Activated CD4-positive, alpha-beta T cell treated with anti-CD3 and anti-CD28 coated beads for 36 hours (primary cell): ENCODE results near the gene TGFBR3. TPM values are rescaled to one million over a fixed set of nuclear protein-coding genes. Genes with fewer than 3 reads are reported as not detected.

Experiments
- ATAC-seq: fragments of 200-7000 bp; cut with Tn5 transposase; one replicate; pipeline ENCODE4 v1.10.0; 2021; ENCODE audit warnings: mild to moderate bottlenecking, moderate library complexity
- CTCF ChIA-PET: fragments of 350-600 bp; sonication (Branson Sonifier 250); formaldehyde crosslinking; loops from one replicate; lab custom pipeline; 2021; ENCODE audit warnings: antibody characterized with exemption; lab: Charles Lee
- POLR2A ChIA-PET: fragments of 350-600 bp; sonication (Branson Sonifier 250); formaldehyde crosslinking; loops from one replicate; lab custom pipeline; 2021; ENCODE audit warnings: antibody characterized with exemption, inconsistent platforms; lab: Charles Lee
- DNase-seq: peaks from one replicate; pipeline ENCODE4 v3.0.0-alpha.2; 2020
- H3K27ac Mint-ChIP-seq: one replicate; pipeline ENCODE4 v1.8.0; 2021; ENCODE audit warnings: mixed read lengths
- H3K27me3 Mint-ChIP-seq: one replicate; pipeline ENCODE4 v1.8.0; 2021; ENCODE audit warnings: mixed read lengths
- H3K36me3 Mint-ChIP-seq: one replicate; pipeline ENCODE4 v1.8.0; 2021; ENCODE audit warnings: low read depth, mixed read lengths
- H3K4me1 Mint-ChIP-seq: one replicate; pipeline ENCODE4 v1.8.0; 2021; ENCODE audit warnings: mixed read lengths
- H3K4me3 Mint-ChIP-seq: one replicate; pipeline ENCODE4 v1.8.0; 2021; ENCODE audit warnings: mild to moderate bottlenecking, moderate library complexity, mixed read lengths
- H3K9me3 Mint-ChIP-seq: one replicate; pipeline ENCODE4 v1.8.0; 2021; ENCODE audit warnings: low read depth, mixed read lengths
- intact Hi-C, 2 experiments: fragments of 100-400 bp; cut with DNase I in 1 of 2; cut with micrococcal nuclease in 1 of 2; formaldehyde crosslinking; loops; one replicate each; pipeline versions ENCODE4 v1.14.2 to v1.15.1; 2022 to 2024; cut with DNase I, micrococcal nuclease
- total RNA-seq, 2 experiments: library from RNA; stranded (reverse); gene quantifications; one replicate each; pipeline ENCODE4 v1.2.3, GENCODE V29; 2021

TGFBR3 gene
- total RNA-seq, 2 experiments from 2014 or later = 4.2 to 4.5 TPM

DNA sequence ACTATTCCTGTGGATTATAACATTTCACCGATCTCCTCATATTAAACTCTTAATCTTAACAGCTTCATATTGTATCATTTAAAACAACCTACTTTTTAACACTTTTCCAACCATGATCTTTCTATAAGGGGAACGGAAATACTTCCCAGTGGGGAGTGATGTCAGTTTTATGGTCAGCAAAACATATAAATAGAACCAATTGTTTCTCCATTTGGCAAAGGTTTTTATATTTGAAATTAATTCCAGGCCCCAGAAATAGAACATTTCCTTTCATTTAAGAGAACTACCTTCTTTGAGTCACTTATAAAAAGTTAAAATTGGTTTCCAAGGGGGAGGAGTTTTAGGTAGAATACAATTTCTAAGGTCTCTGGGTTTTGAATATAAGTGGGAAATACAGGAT is 189.6 kb downstream of the TGFBR3 start:
- no peak for DNase-seq
- no peaks in the 10 kb centered on the region for H3K27me3 Mint-ChIP-seq
- peaks cover 24% of the 10 kb centered on the region for H3K36me3 Mint-ChIP-seq
- H3K27ac Mint-ChIP-seq = no peak overlapping the region
- CTCF ChIA-PET = interaction anchor here (0.7 kb wide), 1 partner anchor 102 kb away, joined by 3 read pairs; no protein-coding TSS in a partner anchor
- no peaks in the 10 kb centered on the region for H3K9me3 Mint-ChIP-seq
- POLR2A ChIA-PET = interaction anchor here (0.5 kb wide), 1 partner anchor 1328 kb away, joined by 3 read pairs; no protein-coding TSS in a partner anchor
- intact Hi-C loops = loop anchor here in 1 of 2 experiments (2.0 kb wide), 1 partner anchor 24 kb away; no protein-coding TSS in a partner anchor
- no peak for ATAC-seq
- no peak overlapping the region for H3K4me3 Mint-ChIP-seq
- H3K4me1 Mint-ChIP-seq = peaks cover 33% of the 10 kb centered on the region

DNA sequence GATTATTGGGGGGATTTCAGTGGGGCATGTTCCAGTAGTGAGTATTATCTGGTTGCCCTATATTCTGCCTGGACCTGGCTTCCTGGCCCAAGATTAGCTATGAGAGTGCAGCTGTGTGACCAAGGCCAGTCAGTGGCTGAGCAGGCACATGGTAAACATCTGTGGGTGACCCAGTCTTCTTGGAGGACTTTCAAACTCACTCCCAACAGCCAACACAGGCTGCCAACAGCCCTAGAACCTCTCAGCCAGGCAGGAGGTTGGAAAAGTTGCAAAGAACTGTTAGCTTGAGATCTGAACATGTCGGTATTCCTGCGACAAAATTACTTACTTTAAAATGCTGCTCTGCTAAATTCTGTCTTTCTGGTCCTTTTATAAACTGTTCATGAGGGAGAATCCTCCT is 192.4 kb downstream of the TGFBR3 start:
- Mint-ChIP-seq H3K27ac (no peak overlapping the region), H3K36me3 (peaks cover 17% of the 10 kb centered on the region), H3K27me3 (no peaks in the 10 kb centered on the region), H3K4me3 (no peak overlapping the region), H3K4me1 (peaks cover 24% of the 10 kb centered on the region), H3K9me3 (no peaks in the 10 kb centered on the region)
- ATAC-seq (no peak), DNase-seq (no peak)
- intact Hi-C loops = no loop called here
- ChIA-PET CTCF (no interaction called here), POLR2A (no interaction called here)

DNA sequence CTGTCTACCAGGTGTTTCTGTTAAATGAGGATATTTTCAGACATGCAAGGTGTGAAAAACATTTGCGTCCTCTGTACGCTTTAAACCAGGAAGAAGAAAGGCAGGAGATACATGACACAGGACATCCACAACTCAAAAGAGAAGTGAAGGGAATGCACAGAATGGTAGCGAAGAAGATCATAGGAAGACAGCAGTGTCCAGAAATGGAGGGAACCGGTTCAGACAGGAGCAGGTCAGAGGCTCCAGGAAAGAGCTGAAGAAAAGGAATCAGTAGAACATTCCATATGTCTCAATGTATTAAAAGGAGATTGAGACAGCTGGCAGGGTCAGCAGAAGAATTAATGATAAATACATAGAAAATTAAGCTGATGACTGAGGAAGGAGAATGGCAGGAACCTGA is 194.4 kb downstream of the TGFBR3 start:
- DNase-seq (no peak), ATAC-seq (no peak)
- H3K27ac Mint-ChIP-seq = no peak overlapping the region
- POLR2A ChIA-PET = no interaction called here
- H3K4me3 Mint-ChIP-seq = no peak overlapping the region
- CTCF ChIA-PET = interaction anchor here (1.1 to 1.5 kb wide), 2 partner anchors 7 to 180 kb away, joined by 3 read pairs; no protein-coding TSS in a partner anchor
- no peaks in the 10 kb centered on the region for H3K9me3 Mint-ChIP-seq
- H3K36me3 Mint-ChIP-seq = peaks cover 17% of the 10 kb centered on the region
- H3K27me3 Mint-ChIP-seq = no peaks in the 10 kb centered on the region
- intact Hi-C loops = no loop called here
- peaks cover 6% of the 10 kb centered on the region for H3K4me1 Mint-ChIP-seq

DNA sequence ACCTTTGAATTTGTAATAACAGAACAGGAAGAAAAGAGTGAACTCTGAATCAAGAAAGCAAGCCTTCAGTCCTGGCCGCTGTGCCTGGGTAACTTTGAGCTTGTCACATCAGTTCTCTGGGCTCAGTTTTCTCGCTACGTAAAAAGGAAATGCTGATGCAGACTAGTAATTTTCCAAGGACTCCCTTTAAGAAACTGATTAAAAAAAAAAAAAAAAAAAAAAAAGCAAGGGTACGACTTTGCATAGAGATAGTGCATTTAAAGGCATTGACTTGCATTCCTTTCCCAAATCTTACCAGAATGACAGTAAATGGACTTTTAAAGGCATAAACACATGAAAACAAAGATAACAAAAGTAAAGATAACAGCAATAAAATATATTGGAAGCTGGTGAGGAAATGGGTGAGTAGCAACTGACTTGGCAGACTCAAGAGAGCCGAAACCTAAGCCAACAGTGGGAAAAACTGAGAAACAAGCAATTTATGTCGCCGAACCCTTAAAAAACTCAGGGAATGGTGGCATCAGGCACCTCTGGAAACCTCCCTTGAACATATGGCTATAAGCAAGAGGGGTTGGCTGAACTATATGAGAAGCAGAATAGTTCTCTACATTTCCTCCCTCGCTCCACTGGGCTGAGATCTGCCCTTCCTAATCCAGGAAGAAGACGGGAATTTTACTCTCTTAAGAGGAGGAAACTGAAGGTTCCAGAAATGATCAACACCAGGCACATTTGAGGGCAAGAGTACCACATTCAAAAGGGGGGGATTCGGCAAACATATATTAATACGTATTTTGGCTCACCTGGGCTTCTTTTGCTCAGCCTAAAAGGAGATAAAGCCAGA is 196.1 kb downstream of the TGFBR3 start:
- Mint-ChIP-seq H3K9me3 (no peaks in the 10 kb centered on the region), H3K36me3 (peaks cover 14% of the 10 kb centered on the region), H3K27ac (no peak overlapping the region), H3K27me3 (no peaks in the 10 kb centered on the region), H3K4me1 (peaks cover 13% of the 10 kb centered on the region), H3K4me3 (no peak overlapping the region)
- ATAC-seq = no peak
- intact Hi-C loops = no loop called here
- DNase-seq = no peak
- ChIA-PET POLR2A (no interaction called here), CTCF (interaction anchor here (1.3 kb wide), 1 partner anchor 178 kb away, joined by 5 read pairs; no protein-coding TSS in a partner anchor)

DNA sequence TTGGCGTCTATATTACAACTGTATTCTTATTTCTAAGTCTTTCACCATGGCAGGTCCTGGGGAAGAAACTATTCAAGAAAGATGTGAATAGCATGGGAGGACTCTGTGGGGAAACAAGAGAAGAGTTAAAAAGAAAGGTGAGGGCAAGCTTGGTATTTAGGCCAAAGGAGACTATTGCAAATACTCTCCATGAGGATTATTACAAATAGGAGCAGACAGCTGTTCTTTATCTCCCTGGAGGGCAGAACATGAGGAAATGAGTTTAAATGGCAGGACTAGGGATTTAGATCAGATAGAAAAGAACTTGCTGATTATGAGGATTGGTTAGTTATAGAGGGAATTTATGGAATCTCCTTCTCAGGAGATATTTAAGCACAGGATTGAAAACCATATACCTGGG is 198.5 kb downstream of the TGFBR3 start:
- intact Hi-C loops = no loop called here
- ATAC-seq = no peak

DNA sequence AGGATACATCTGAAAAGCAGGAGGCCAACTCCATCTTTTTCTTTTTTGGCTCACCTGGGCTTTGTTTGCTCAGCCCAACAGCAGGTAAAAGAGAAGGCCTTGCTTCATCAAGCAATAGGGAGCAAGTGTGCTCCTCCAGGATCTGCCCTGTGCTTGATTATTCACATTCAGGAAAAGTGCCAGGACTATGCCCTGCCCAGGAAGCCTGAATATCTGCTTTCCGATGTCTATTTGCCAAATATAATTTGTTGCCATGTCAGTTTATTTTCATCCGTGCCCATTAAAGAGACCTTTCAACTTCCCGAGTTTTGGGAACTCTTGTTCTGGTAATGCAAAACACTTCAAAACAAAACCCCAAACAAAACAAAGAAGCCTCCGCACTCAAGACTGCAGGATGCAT is 200.0 kb downstream of the TGFBR3 start:
- H3K4me1 Mint-ChIP-seq = peaks cover 22% of the 10 kb centered on the region
- CTCF ChIA-PET = interaction anchor here (0.6 kb wide), 1 partner anchor 156 kb away, joined by 3 read pairs; no protein-coding TSS in a partner anchor

More for the DNA sequence above, 198.5 kb downstream of the TGFBR3 start:
- Mint-ChIP-seq H3K27me3 (no peaks in the 10 kb centered on the region), H3K27ac (no peak overlapping the region), H3K4me3 (no peak overlapping the region), H3K36me3 (peaks cover 5% of the 10 kb centered on the region), H3K9me3 (no peaks in the 10 kb centered on the region), H3K4me1 (peaks cover 22% of the 10 kb centered on the region)
- ChIA-PET CTCF (interaction anchor here (0.6 kb wide), 1 partner anchor 150 kb away, joined by 4 read pairs; no protein-coding TSS in a partner anchor), POLR2A (no interaction called here)
- no peak for DNase-seq

DNA sequence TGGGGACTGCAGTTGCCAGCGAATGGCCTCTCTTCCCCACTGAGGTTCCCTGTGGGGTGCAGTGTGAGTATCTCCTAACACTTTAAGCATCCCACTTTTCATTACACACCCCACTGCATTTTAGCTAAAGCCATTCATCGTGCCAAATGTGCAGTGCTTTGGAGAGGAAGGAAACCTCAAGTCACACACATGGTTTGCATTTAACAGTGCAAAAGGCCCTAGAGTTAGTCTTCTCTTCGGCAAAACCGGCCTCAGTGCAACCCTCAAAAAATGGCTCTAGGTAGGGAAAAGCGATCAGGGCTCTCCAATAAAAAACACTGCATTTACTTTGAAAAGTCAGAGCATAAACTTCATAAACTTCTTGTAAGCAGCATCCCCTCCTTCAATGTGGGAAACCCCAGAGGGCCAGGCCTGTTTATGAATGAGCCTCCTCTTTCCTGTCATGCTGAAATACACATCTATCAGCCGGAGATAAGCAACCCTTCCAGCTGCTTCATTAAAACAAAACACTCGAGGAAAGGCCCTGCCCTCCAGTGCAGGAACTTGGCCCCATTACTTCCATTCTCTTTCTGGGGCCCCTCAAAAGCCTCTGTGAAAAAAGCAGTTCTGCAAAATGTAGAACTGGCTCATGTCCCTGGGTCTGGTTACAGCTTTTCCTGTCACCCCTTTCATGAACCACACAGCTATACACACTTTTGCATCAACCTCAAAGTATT is 201.3 kb downstream of the TGFBR3 start:
- intact Hi-C loops = no loop called here
- Mint-ChIP-seq H3K27me3 (no peaks in the 10 kb centered on the region), H3K9me3 (no peaks in the 10 kb centered on the region), H3K4me3 (no peak overlapping the region), H3K36me3 (peaks cover 5% of the 10 kb centered on the region), H3K27ac (peak overlapping the region; percentile 72), H3K4me1 (peaks cover 25% of the 10 kb centered on the region)
- peak; percentile 37 for DNase-seq
- ATAC-seq = peak; percentile 79
- POLR2A ChIA-PET = interaction anchor here (0.6 kb wide), 1 partner anchor 120 kb away, joined by 3 read pairs; no protein-coding TSS in a partner anchor
- CTCF ChIA-PET = interaction anchor here (1.0 kb wide), 1 partner anchor 7 kb away, joined by 3 read pairs; no protein-coding TSS in a partner anchor

More for the DNA sequence above, 200.0 kb downstream of the TGFBR3 start:
- POLR2A ChIA-PET = no interaction called here
- H3K27ac Mint-ChIP-seq = no peak overlapping the region
- no peak overlapping the region for H3K4me3 Mint-ChIP-seq
- H3K27me3 Mint-ChIP-seq = no peaks in the 10 kb centered on the region
- no peak for DNase-seq
- intact Hi-C loops = no loop called here
- H3K36me3 Mint-ChIP-seq = peaks cover 5% of the 10 kb centered on the region
- no peak for ATAC-seq
- no peaks in the 10 kb centered on the region for H3K9me3 Mint-ChIP-seq

DNA sequence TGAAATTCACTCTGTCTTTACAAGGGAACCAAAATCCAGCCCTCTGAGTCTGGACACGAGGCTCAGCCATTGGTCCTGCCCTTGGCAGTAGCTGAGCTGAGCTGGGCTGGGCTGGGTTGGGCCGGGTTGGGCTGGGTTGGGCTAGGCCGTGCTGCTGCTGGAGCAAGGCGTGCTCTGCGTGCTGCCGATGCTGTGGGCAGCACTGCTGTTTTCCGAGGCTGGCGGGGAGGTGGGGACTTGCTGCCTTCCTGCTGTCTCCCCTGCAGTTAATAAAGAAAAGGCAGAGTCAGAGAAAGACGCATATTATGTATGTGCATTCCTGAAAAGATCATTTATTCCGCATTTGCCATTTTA is 202.4 kb downstream of the TGFBR3 start:
- POLR2A ChIA-PET = no interaction called here
- CTCF ChIA-PET = interaction anchor here (1.0 kb wide), 1 partner anchor 8 kb away, joined by 3 read pairs; no protein-coding TSS in a partner anchor
- ATAC-seq (no peak), DNase-seq (no peak)
- Mint-ChIP-seq H3K4me3 (no peak overlapping the region), H3K36me3 (peaks cover 5% of the 10 kb centered on the region), H3K9me3 (no peaks in the 10 kb centered on the region), H3K27ac (no peak overlapping the region), H3K4me1 (peaks cover 23% of the 10 kb centered on the region), H3K27me3 (no peaks in the 10 kb centered on the region)
- intact Hi-C loops = no loop called here

DNA sequence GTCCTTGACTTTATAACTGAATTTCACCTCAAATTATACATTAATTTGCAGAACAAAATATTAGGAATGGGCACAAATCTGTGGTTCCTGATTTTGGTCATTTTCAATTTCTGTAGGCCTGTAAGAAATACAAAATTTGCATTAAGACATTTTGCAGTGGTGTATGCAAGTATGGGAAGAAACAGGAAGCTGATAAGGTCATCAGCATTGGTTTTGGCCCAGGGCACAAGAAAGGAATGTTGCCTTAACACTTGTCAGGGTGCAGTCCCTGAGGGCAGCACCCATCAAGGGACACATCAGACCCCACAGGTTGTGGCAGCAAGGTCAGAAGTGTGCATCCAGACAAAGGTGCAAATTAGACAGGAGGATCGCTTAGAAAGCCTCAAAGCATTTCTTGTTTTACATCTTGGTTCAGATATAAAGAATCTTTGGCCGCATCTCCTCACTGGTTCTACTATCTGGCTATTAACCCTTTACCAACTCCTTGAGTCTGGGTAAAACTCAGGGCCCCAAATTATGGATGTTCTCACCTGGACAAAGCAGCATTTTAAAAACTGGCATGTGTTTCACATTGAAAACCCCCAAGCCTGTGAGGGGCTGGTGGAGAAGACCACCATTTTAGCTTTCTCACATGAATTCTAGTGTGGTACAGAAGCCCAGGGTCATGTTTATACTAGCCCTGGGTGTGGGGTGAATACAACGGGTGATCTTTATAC is 202.9 kb downstream of the TGFBR3 start:
- ATAC-seq (no peak), DNase-seq (no peak)
- no peaks in the 10 kb centered on the region for H3K27me3 Mint-ChIP-seq
- ChIA-PET CTCF (interaction anchor here (0.6 kb wide), 1 partner anchor 69 kb away, joined by 3 read pairs; no protein-coding TSS in a partner anchor), POLR2A (no interaction called here)
- H3K36me3 Mint-ChIP-seq = peaks cover 4% of the 10 kb centered on the region
- no peaks in the 10 kb centered on the region for H3K9me3 Mint-ChIP-seq
- H3K4me1 Mint-ChIP-seq = peaks cover 23% of the 10 kb centered on the region
- no peak overlapping the region for H3K4me3 Mint-ChIP-seq
- no peak overlapping the region for H3K27ac Mint-ChIP-seq
- intact Hi-C loops = no loop called here

DNA sequence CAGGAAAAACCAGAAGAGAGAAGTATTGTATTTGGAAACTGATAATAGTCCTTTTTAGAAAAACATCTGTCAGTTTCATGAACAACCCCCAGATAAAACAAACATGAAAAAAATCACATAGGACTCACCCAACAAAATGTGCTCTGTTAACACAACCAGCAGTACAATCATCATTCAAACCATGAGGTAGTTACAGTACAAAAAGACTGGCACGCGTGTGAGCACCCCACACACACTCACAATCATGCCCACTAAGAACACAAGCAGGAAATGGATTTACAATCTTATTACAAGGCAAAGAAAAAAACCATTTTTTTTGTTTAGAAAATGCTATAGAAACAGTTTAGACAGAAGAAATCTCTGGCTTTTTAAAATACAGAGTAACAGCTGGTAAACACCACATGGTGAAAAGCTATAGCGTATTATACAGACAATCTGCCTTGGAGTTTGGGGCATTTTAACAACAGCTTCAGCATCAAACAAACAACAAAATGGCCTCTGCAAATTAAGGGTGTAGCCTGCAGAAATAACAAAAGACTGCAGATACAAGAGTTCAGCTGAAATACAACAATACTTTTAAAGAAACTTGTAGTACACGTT is 205.3 kb downstream of the TGFBR3 start:
- Mint-ChIP-seq H3K27me3 (no peaks in the 10 kb centered on the region), H3K9me3 (no peaks in the 10 kb centered on the region), H3K4me3 (no peak overlapping the region), H3K27ac (no peak overlapping the region), H3K36me3 (peaks cover 2% of the 10 kb centered on the region), H3K4me1 (peaks cover 19% of the 10 kb centered on the region)
- intact Hi-C loops = no loop called here
- POLR2A ChIA-PET = interaction anchor here (0.9 kb wide), 1 partner anchor 120 kb away, joined by 4 read pairs; no protein-coding TSS in a partner anchor
- CTCF ChIA-PET = interaction anchor here (1.2 to 1.4 kb wide), 2 partner anchors 8 to 12 kb away, joined by 3 to 5 read pairs; no protein-coding TSS in a partner anchor
- ATAC-seq (no peak), DNase-seq (no peak)
